GM10248 (cell line): ENCODE results near the gene TSPEAR.

Experiments
- CTCF ChIA-PET: fragments of 300-600 bp; sonication (Branson Sonifier 250); formaldehyde crosslinking; extraction: SDS; loops from one replicate; lab custom pipeline; 2021; ENCODE audit warnings: antibody characterized with exemption; lab: Yijun Ruan, JAX
- POLR2A ChIA-PET: fragments of 350-650 bp; sonication (Branson Sonifier 250); formaldehyde crosslinking; extraction: SDS; loops from one replicate; lab custom pipeline; 2020; ENCODE audit warnings: antibody characterized with exemption; lab: Yijun Ruan, JAX
- DNase-seq: peaks from one replicate; pipeline ENCODE4 v3.0.0; 2012; ENCODE audit errors: extremely low spot score
- CTCF ChIP-seq: IDR thresholded peaks from 2 replicates; pipeline ENCODE4 v1.5.1; 2012; ENCODE audit warnings: mild to moderate bottlenecking, low read depth; ENCODE audit errors: extremely low read depth, missing control alignments, control extremely low read depth

TSPEAR gene

GRCh38 chr21:44533891-44534627 is 177.3 kb downstream of the TSPEAR start:
- ChIA-PET CTCF (no interaction called here), POLR2A (no interaction called here)
- TF ChIP-seq CTCF = no peak
- DNase-seq = no peak

GRCh38 chr21:44533121-44533890 is 178.1 kb downstream of the TSPEAR start:
- no peak for DNase-seq
- ChIA-PET POLR2A (no interaction called here), CTCF (no interaction called here)
- no peak for TF ChIP-seq CTCF

- no peak for TF ChIP-seq CTCF
- CTCF ChIA-PET = no interaction called here
- POLR2A ChIA-PET = no interaction called here
Measured at GRCh38 chr21:44532712-44533111, 178.7 kb downstream of the TSPEAR start.

GRCh38 chr21:44531606-44532564 is 179.5 kb downstream of the TSPEAR start:
- ChIA-PET POLR2A (no interaction called here), CTCF (no interaction called here)
- DNase-seq = no peak
- TF ChIP-seq CTCF = no peak

More at GRCh38 chr21:44532712-44533111, 178.7 kb downstream of the TSPEAR start:
- DNase-seq = no peak

- ChIA-PET POLR2A (no interaction called here), CTCF (interaction anchor here (1.4 kb wide), 1 partner anchor 21 kb away, joined by 3 read pairs; no protein-coding TSS in a partner anchor)
- TF ChIP-seq CTCF = no peak
- no peak for DNase-seq
Measured at GRCh38 chr21:44530903-44531605, 180.3 kb downstream of the TSPEAR start.
